HG03025 (cell line): ENCODE data around the gene NAALAD2.
"Not testable (repeated sequence)": the region's sequence is repeated elsewhere in the genome, so short reads cannot be mapped to it uniquely, and the experiment has no call there.

ENCODE experiments used
- ATAC-seq: cut with Tn5 transposase; IDR thresholded peaks from one replicate; pipeline ENCODE4 v1.9.1; 2021; ENCODE audit warnings: mild to moderate bottlenecking, moderate library complexity; ENCODE audit not compliant: unreplicated experiment, low FRiP score

NAALAD2 gene

DNA sequence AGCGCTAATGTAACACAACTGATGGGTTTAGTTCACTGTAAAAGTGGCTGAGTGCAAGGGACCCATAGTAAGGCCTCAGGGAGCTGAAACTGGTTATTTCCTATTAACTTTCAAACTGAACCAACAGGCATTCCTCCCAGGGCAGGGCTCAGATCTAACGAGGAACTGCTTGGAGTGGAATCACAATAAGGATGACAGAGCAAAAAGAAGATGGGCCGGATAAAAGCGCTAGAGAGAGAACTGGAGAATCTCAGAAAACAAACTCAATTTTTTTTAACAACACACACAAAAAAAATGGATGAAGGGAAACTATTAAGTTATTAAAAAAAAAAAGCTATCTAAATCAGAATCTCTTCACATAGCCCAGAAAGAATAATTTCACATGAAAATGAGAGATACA lies 102.5 kb downstream of the NAALAD2 start:
- no peak for ATAC-seq

DNA sequence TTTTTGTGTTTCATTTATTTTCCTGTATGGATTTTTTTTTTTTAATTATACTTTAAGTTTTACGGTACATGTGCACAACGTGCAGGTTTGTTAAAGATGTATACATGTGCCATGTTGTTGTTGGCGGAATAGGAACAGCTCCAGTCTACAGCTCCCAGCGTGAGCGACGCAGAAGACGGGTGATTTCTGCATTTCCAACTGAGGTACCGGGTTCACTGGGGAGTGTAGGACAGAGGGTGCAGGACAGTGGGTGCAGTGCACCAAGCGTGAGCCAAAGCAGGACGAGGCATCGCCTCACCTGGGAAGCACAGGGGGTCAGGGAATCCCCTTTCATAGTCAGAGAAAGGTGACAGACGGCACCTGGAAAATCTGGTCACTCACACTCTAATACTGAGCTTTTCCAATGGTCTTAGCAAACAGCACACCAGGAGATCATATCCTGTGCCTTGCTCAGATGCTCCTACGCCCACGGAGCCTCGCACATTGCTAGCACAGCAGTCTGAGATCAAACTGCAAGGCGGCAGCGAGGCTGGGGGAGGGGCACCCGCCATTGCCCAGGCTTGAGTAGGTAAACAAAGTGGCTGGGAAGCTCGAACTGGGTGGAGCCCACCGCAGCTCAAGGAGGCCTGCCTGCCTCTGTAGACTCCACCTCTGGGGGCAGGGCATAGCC lies 105.6 kb downstream of the NAALAD2 start:
- ATAC-seq = not testable (repeated sequence)

DNA sequence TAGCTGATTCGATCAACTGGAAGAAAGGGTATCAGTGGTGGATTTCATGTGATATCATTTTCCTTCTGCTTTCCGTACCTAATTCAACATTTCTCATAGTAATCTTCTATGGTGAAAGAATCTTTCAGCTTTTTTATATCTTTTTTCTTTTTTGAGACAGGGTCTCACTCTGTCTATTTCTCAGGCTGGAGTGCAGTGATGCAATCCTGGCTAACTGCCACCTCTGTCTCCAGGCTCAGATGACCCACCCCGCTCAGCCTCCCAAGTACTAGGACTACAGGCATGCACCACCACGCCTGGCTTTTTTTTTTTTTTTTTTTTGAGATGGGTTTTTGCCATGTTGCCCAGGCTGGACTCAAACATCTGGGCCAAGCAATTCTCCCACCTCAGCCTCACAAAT lies 107.0 kb downstream of the NAALAD2 start:
- ATAC-seq = no peak
